ENCODE results near the gene DDN. TPM values are rescaled to one million over a fixed set of nuclear protein-coding genes. Genes with fewer than 3 reads are reported as not detected.

Gene DDN
- 1.2 and 2.3 TPM in 2 replicates for total RNA-seq (2011; cell fraction: chromatin; rRNA removed; ENCODE audit: low replicate concordance)
- total RNA-seq (2011; cell fraction: nucleolus; rRNA removed), result 1.7 TPM in 2 replicates
- total RNA-seq (2011; cell fraction: nucleoplasm; rRNA removed), result 0.92 and 1.0 TPM in 2 replicates
- total RNA-seq (2014; rRNA removed), result 2.5 and 3.6 TPM in 2 replicates
- 0.99 and 1.4 TPM in 2 replicates for total RNA-seq (2014; rRNA removed; fragmentation: Illumina TruSeq; extraction: Trizol)
- total RNA-seq (2015; rRNA removed; fragmentation: Illumina TruSeq; extraction: Trizol), result 2.3 and 2.5 TPM in 2 replicates
- total RNA-seq (2021), result 3.4 and 3.6 TPM in 2 replicates
- polyA plus RNA-seq (2011; rRNA removed), result 0.31 and 0.42 TPM in 2 replicates
- polyA plus RNA-seq (2011; cell fraction: cytosol; rRNA removed), result 0.31 and 0.69 TPM in 2 replicates
- polyA plus RNA-seq (2011; cell fraction: nucleus; rRNA removed), result 0.53 and 1.2 TPM in 2 replicates
- polyA plus RNA-seq (2012), result 0.55 and 1.8 TPM in 2 replicates
- polyA plus RNA-seq (2014; fragmentation: Illumina TruSeq; extraction: Trizol), result 1.6 and 1.9 TPM in 2 replicates
- polyA plus RNA-seq (2014; fragmentation: Nextera tagmentation; extraction: Ambion mirVana), result under 1 TPM; 0.03 to 0.13 TPM
- polyA plus RNA-seq (2014; rRNA removed), result 2.2 and 2.4 TPM in 2 replicates
- polyA minus RNA-seq (2011; rRNA and poly(A)+ RNA removed), result 0.24 and 0.70 TPM in 2 replicates
- 0.64 and 0.76 TPM in 2 replicates for polyA minus RNA-seq (2011; cell fraction: cytosol; rRNA and poly(A)+ RNA removed)
- 0.56 and 0.81 TPM in 2 replicates for polyA minus RNA-seq (2011; cell fraction: nucleus; rRNA and poly(A)+ RNA removed)
- percentile 45 among the genes with signal in this experiment for Bru-seq, nascent RNA
- percentile 45 among the genes with signal in this experiment for BruChase-seq, experiment 1, labeled RNA remaining after a 2-hour chase
- percentile 56 among the genes with signal in this experiment for BruChase-seq, experiment 2, labeled RNA remaining after a 6-hour chase
- long read RNA-seq, experiment 1, partial matches to known transcripts, result 0 of 25 reads
- long read RNA-seq, experiment 1, other reads (novel, unspliced or antisense), result 25 of 25 reads
- long read RNA-seq, experiment 2, partial matches to known transcripts, result 0 of 9 reads
- long read RNA-seq, experiment 2, other reads (novel, unspliced or antisense), result 8 of 9 reads
- long read RNA-seq, experiment 3, partial matches to known transcripts, result 0 of 1 reads
- long read RNA-seq, experiment 3, other reads (novel, unspliced or antisense), result 1 of 1 reads

DNA sequence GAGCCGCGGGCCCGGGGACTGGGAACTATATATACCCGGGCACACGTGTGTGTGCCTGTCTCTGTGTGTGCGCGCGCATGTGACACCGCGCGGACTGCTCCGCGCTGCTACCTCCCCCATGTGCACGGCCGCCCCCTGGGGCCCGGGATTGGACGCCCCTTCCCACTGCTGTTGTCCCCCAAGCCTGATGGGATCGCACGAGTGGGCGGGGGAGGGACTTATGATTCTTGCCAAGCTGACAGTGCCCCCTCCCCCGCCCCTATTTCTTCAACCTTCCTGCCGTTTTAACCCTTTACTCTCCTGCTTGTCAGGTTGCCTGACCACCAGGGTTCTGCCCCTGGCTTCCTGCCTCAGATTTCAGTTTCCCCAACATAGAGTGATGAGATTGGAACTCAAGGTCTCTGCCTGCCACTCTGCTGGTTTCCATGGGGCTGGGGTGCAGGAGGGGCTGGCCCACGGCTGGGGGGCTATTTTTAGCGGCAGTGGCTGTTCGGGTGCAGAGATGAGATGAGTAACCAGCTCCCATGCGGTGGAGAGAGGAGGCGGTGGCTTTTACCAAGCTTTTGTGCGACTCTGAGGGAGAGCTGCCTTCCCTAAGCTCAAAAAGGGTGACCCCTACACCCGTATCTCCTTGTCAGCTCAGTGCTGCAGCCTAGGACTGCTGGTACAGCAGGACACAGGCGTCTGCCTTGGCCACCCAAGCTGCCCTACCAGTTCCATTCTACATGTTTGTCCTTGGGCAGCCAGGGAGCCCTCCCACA, at the start of gene DDN:
DDN (minus strand) TSS at position 5 of the 761 bp plus-strand sequence. CDS start 88 bp downstream, outside the sequence.
- no peaks in the 10 kb centered on the region for H3K27me3 ChIP-seq (ENCODE audit: control insufficient read depth in 2 of 2, insufficient read depth in 2 of 2, low read length in 2 of 2)
- peak within 1 kb of the TSS; percentile 83 for H2AFZ ChIP-seq (ENCODE audit: low read depth, low read length)
- no peaks in the 10 kb centered on the region for H3K9me3 ChIP-seq (replicated peaks; ENCODE audit: control insufficient read depth, insufficient read depth, low read depth, low read length)
- ATAC-seq, result peak; percentile 46
- in situ Hi-C loops (cut with MboI) (no loop called here), intact Hi-C loops (cut with micrococcal nuclease) (loop anchor here (1.0 to 10.0 kb wide), 2 partner anchors 93 to 235 kb away; no protein-coding TSS in a partner anchor)
- peaks cover 16% of the 10 kb centered on the region; the same call in 2 of the 3 replicates for H3K79me2 ChIP-seq (ENCODE audit: control insufficient read depth, insufficient read depth, low read length)
- no peaks in the 10 kb centered on the region for H4K20me1 ChIP-seq (replicated peaks; ENCODE audit: control insufficient read depth, insufficient read depth, low read length)
- DNase-seq (ENCODE audit: extremely low read depth in 1 of 4, low spot score in 3 of 4), result peak; percentile 70 to 80 (median 75)
- WGBS (ENCODE audit: insufficient coverage, low coverage, missing lambda C conversion rate), result 18% methylated on average over 27 of the region's 30 CpGs
- H3K4me2 ChIP-seq (ENCODE audit: insufficient read depth, low read length), result peak within 1 kb of the TSS; percentile 74
- TSS peak; percentile 47 for BruUV-seq (replicated peaks)
- peak within 1 kb of the TSS; percentile 45 for H3K27ac ChIP-seq (ENCODE audit: extremely low read depth, low read depth, low read length)
- ChIA-PET CTCF (ENCODE audit: low intra/inter-chr PET ratio) (no interaction called here), POLR2A (interaction anchor here (1.2 to 9.5 kb wide), 5 partner anchors 11 to 30 kb away, joined by 4 to 78 read pairs (median 5); partner anchors contain the start of gene PRKAG1)
- peak within 1 kb of the TSS; percentile 36 to 90 for H3K9ac ChIP-seq (ENCODE audit: insufficient read depth in 1 of 2, low read depth in 2 of 2, low read length in 2 of 2)
- peaks cover 13 to 47% of the 10 kb centered on the region in 2 experiments for H3K4me1 ChIP-seq (replicated peaks in 1 of 2; ENCODE audit: control insufficient read depth in 2 of 2, insufficient read depth in 2 of 2, low read length in 2 of 2)
- H3K9me1 ChIP-seq (ENCODE audit: control insufficient read depth, insufficient read depth, low read length), result no peaks in the 10 kb centered on the region
- FAIRE-seq, result peak; percentile 69
- peaks cover 38% of the 10 kb centered on the region for H3K36me3 ChIP-seq (ENCODE audit: control insufficient read depth, insufficient read depth, low read length)
- H3K4me3 ChIP-seq, result peak within 1 kb of the TSS; percentile 40
- TF ChIP-seq SRSF9 (IDR thresholded peaks at IDR 0.05; ENCODE audit: borderline replicate concordance, low read depth, low read length) (no peak), EGR1 (conservative IDR thresholded peaks at IDR 0.05) (peak; percentile 59), NRF1 (conservative IDR thresholded peaks at IDR 0.05 in 1 of 2, IDR thresholded peaks at IDR 0.05 in 1 of 2) (peak; percentile 62 to 67), GABPB1 (CRISPR knock-in tag; IDR thresholded peaks at IDR 0.05) (0 out of 2 replicates have a peak, but pooled peaks have one; percentile 6), STAT5B (CRISPR knock-in tag; IDR thresholded peaks at IDR 0.05) (no peak), MYBL2 (IDR thresholded peaks at IDR 0.05; ENCODE audit: low read depth) (no peak), MYBL2 (CRISPR knock-in tag; IDR thresholded peaks at IDR 0.05; ENCODE audit: borderline replicate concordance) (no peak), HDAC1 (IDR thresholded peaks at IDR 0.05) (peak in 1 of 2 experiments; percentile 59; a peak in 2 of 4 replicates), RBFOX2 (IDR thresholded peaks at IDR 0.05; ENCODE audit: low read depth, low read length) (peak; percentile 48), CXXC5 (CRISPR knock-in tag; IDR thresholded peaks at IDR 0.05) (0 out of 2 replicates have a peak, but pooled peaks have one; percentile 10), MNT (conservative IDR thresholded peaks at IDR 0.05) (peak; percentile 35 to 71), MEF2A (IDR thresholded peaks at IDR 0.05; ENCODE audit: control insufficient read depth, low read depth, low read length) (peak; percentile 78), RAD51 (IDR thresholded peaks at IDR 0.05; ENCODE audit: borderline replicate concordance, low read depth) (no peak), MBD2 (IDR thresholded peaks at IDR 0.05; ENCODE audit: borderline replicate concordance, low read depth) (0 out of 2 replicates have a peak, but pooled peaks have one; percentile 10), ZNF75A (CRISPR knock-in tag; IDR thresholded peaks at IDR 0.05) (no peak)

Data from K562 (cell line).